K562 (cell line): Measurements from ENCODE around the gene NUP62. TPM values are rescaled to one million over a fixed set of nuclear protein-coding genes. Genes with fewer than 3 reads are reported as not detected.

ENCODE experiments used
- BCL6 ChIP-seq: fragments of 250-450 bp; sonication (Bioruptor Pico); IDR thresholded peaks from 2 replicates; pipeline ENCODE4 v1.4.0; 2020
- CREB1 ChIP-seq, 2 experiments: sonication (generic) in 1 of 2; formaldehyde crosslinking in 1 of 2; IDR thresholded peaks; 2 replicates each; pipeline versions ENCODE4 v1.6.1 to v1.8.0; 2012 to 2022; ENCODE audit warnings: inconsistent platforms in 1 of 2, mild to moderate bottlenecking in 1 of 2, missing genetic modification reagents in 1 of 2, moderate library complexity in 1 of 2
- GATA2 ChIP-seq: sonication (generic); formaldehyde crosslinking; IDR thresholded peaks from 2 replicates; pipeline ENCODE4 v1.4.0; 2020; ENCODE audit warnings: mild to moderate bottlenecking, missing genetic modification reagents
- MAZ ChIP-seq, 2 experiments: fragments of 450-650 bp in 1 of 2; sonication (generic) in 1 of 2; formaldehyde crosslinking; IDR thresholded peaks in 1 of 2; conservative IDR thresholded peaks in 1 of 2; 2 replicates each; pipeline versions ENCODE4 v1.4.0 to v1.5.0; 2020; ENCODE audit warnings: mild to moderate bottlenecking in 1 of 2, missing genetic modification reagents in 1 of 2
- MYC ChIP-seq, 2 experiments: fragments of 250-450 bp in 1 of 2; sonication (Bioruptor Pico) in 1 of 2; IDR thresholded peaks; 2 replicates each; pipeline versions ENCODE4 v1.5.1 to v1.6.1; 2012 to 2021; ENCODE audit warnings: low read depth in 2 of 2, borderline replicate concordance in 1 of 2, improper control_type of control experiment in 1 of 2, low read length in 1 of 2, mild to moderate bottlenecking in 1 of 2, moderate library complexity in 1 of 2
- NBN ChIP-seq: fragments of 450-650 bp; IDR thresholded peaks from 2 replicates; pipeline ENCODE4 v1.6.1; 2016; ENCODE audit warnings: low read depth, mild to moderate bottlenecking
- NCOA1 ChIP-seq: fragments of 450-650 bp; IDR thresholded peaks from 2 replicates; pipeline ENCODE4 v1.6.1; 2016; ENCODE audit warnings: low read depth
- NRF1 ChIP-seq, 2 experiments: fragments of 450-650 bp; IDR thresholded peaks in 1 of 2; conservative IDR thresholded peaks in 1 of 2; 2 replicates each; pipeline ENCODE4 v1.6.1; 2014; ENCODE audit warnings: mild to moderate bottlenecking in 2 of 2
- RBM22 ChIP-seq: fragments of 200-400 bp; formaldehyde crosslinking; IDR thresholded peaks from 2 replicates; pipeline ENCODE4 v1.6.1; 2018; ENCODE audit warnings: low read length, low read depth; ENCODE audit not compliant: poor library complexity, severe bottlenecking
- SAP30 ChIP-seq: fragments of 200-600 bp; sonication (generic); IDR thresholded peaks from 2 replicates; pipeline ENCODE4 v1.6.1; 2012; ENCODE audit warnings: borderline replicate concordance, low read depth, mild to moderate bottlenecking, moderate library complexity, low read length, control low read depth, inconsistent platforms; ENCODE audit not compliant: insufficient read depth, poor library complexity, severe bottlenecking
- ZNF146 ChIP-seq: IDR thresholded peaks from one replicate; pipeline ENCODE4 v1.6.1; 2018; ENCODE audit warnings: missing compliant biosample characterization; ENCODE audit not compliant: unreplicated experiment
- ZNF695 ChIP-seq: fragments of 450-650 bp; formaldehyde crosslinking; IDR thresholded peaks from 2 replicates; pipeline ENCODE4 v1.4.0; 2020; ENCODE audit warnings: mild to moderate bottlenecking, moderate library complexity
- polyA plus RNA-seq, 8 experiments: library from polyadenylated mRNA; depleted of rRNA in 4 of 8; stranded (reverse) in 5 of 8; unstranded in 3 of 8; fragments of >200 nt; fragmentation: Nextera tagmentation in 2 of 8; fragmentation: Illumina TruSeq in 1 of 8; extraction: Ambion mirVana in 2 of 8; extraction: Trizol in 1 of 8; gene quantifications; 2 replicates each; pipeline versions ENCODE4 v1.2.1 to v1.2.3, GENCODE V29; 2011 to 2014; ENCODE audit warnings: inconsistent platforms in 1 of 8, missing spikeins in 1 of 8
- total RNA-seq, 7 experiments: library from RNA; depleted of rRNA in 6 of 7; stranded (reverse); fragments of >200 nt in 6 of 7; fragmentation: Illumina TruSeq in 2 of 7; extraction: Trizol in 2 of 7; gene quantifications; 2 replicates each; pipeline versions ENCODE4 v1.2.1 to v1.2.3, GENCODE V29; 2011 to 2021; ENCODE audit warnings: low replicate concordance in 1 of 7
- TF ChIP-seq, protein P1 (sequence below), 2 experiments: fragments of 150-350 bp in 1 of 2; IDR thresholded peaks; 2 replicates each; pipeline ENCODE4 v1.6.1; 2012 to 2016; ENCODE audit warnings: low read depth in 2 of 2, low read length in 2 of 2, mild to moderate bottlenecking in 1 of 2, moderate library complexity in 1 of 2
- TF ChIP-seq, protein P2 (sequence below), 2 experiments: fragments of 450-650 bp; conservative IDR thresholded peaks; 2 replicates each; pipeline ENCODE4 v1.6.1; 2017; ENCODE audit warnings: mild to moderate bottlenecking in 2 of 2, moderate library complexity in 2 of 2
- TF ChIP-seq, protein P3 (sequence below), 2 experiments: fragments of 250-450 bp in 1 of 2; fragments of 450-650 bp in 1 of 2; sonication (Bioruptor Pico) in 1 of 2; IDR thresholded peaks; 2 replicates each; pipeline versions ENCODE4 v1.6.1 to v1.8.0; 2016 to 2021; ENCODE audit warnings: mild to moderate bottlenecking in 2 of 2, moderate library complexity in 2 of 2, missing compliant biosample characterization in 1 of 2, missing genetic modification characterization in 1 of 2
- TF ChIP-seq, protein P4 (sequence below): fragments of 250-450 bp; sonication (Bioruptor Pico); IDR thresholded peaks from 2 replicates; pipeline ENCODE4 v1.4.0; 2020
- TF ChIP-seq, protein P5 (sequence below): sonication (generic); formaldehyde crosslinking; IDR thresholded peaks from 2 replicates; pipeline ENCODE4 v1.5.0; 2020; ENCODE audit warnings: missing genetic modification reagents

The NUP62 gene
- total and polyA plus RNA-seq, 9 of the 15 experiments (the other 6 are each of a cell fraction or from before 2014, with no cell fraction given): 16.9 to 109 (median 66.0) TPM

DNA sequence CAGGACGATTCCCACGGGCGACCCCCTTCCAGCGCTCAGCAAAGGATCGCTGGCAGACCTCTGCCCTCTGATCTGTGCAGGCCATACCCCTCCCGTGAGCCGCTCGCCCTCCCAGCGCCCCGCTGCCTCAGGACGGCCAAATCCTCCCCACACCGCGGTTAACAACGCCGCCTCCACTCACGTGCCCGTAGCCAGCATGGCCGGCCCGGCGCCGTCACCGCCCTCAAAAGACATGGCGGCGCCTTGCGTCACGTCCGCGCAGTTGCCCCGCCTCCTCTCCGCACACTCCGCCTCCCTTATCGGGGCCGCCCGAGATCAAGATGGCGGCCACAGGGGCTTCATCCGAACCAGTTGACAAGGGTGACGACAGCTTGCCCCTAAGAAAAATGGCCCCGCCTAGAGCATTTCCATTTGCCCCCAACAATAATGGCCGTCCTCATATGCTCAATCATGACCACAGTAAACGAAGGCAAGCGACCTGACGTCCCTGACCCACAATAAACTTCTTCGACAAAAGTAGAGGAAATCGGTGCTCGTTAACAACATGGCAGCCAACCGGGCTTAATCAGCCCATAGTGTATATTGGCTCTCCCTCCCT lies 52.8 kb downstream of the NUP62 start (continued):
- TF ChIP-seq, protein P1, sequence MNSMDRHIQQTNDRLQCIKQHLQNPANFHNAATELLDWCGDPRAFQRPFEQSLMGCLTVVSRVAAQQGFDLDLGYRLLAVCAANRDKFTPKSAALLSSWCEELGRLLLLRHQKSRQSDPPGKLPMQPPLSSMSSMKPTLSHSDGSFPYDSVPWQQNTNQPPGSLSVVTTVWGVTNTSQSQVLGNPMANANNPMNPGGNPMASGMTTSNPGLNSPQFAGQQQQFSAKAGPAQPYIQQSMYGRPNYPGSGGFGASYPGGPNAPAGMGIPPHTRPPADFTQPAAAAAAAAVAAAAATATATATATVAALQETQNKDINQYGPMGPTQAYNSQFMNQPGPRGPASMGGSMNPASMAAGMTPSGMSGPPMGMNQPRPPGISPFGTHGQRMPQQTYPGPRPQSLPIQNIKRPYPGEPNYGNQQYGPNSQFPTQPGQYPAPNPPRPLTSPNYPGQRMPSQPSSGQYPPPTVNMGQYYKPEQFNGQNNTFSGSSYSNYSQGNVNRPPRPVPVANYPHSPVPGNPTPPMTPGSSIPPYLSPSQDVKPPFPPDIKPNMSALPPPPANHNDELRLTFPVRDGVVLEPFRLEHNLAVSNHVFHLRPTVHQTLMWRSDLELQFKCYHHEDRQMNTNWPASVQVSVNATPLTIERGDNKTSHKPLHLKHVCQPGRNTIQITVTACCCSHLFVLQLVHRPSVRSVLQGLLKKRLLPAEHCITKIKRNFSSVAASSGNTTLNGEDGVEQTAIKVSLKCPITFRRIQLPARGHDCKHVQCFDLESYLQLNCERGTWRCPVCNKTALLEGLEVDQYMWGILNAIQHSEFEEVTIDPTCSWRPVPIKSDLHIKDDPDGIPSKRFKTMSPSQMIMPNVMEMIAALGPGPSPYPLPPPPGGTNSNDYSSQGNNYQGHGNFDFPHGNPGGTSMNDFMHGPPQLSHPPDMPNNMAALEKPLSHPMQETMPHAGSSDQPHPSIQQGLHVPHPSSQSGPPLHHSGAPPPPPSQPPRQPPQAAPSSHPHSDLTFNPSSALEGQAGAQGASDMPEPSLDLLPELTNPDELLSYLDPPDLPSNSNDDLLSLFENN (IDR thresholded peaks at IDR 0.05; ENCODE audit: low read depth in 2 of 2, low read length in 2 of 2): no peak
- no peak for TF ChIP-seq NCOA1
- peak; percentile 41 to 54 for TF ChIP-seq MAZ (CRISPR knock-in tag; conservative IDR thresholded peaks at IDR 0.05 in 1 of 2, IDR thresholded peaks at IDR 0.05 in 1 of 2)
- TF ChIP-seq SAP30: peak; percentile 91
- no peak for TF ChIP-seq RBM22
- TF ChIP-seq CREB1 (IDR thresholded peaks at IDR 0.05): peak; percentile 95
- TF ChIP-seq CREB1 (CRISPR knock-in tag; IDR thresholded peaks at IDR 0.05): peak; percentile 96
- TF ChIP-seq MYC (IDR thresholded peaks at IDR 0.05; ENCODE audit: low read depth, low read length): peak; percentile 59; the same call in 1 of the 2 replicates
- TF ChIP-seq MYC (CRISPR knock-in tag; IDR thresholded peaks at IDR 0.05; ENCODE audit: borderline replicate concordance, low read depth): peak; percentile 54; the same call in 1 of the 2 replicates
- TF ChIP-seq NBN: peak; percentile 67; the same call in 1 of the 2 replicates
- TF ChIP-seq, protein P2, sequence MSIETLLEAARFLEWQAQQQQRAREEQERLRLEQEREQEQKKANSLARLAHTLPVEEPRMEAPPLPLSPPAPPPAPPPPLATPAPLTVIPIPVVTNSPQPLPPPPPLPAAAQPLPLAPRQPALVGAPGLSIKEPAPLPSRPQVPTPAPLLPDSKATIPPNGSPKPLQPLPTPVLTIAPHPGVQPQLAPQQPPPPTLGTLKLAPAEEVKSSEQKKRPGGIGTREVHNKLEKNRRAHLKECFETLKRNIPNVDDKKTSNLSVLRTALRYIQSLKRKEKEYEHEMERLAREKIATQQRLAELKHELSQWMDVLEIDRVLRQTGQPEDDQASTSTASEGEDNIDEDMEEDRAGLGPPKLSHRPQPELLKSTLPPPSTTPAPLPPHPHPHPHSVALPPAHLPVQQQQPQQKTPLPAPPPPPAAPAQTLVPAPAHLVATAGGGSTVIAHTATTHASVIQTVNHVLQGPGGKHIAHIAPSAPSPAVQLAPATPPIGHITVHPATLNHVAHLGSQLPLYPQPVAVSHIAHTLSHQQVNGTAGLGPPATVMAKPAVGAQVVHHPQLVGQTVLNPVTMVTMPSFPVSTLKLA (conservative IDR thresholded peaks at IDR 0.05): peak; percentile 48 to 76
- TF ChIP-seq GATA2 (CRISPR knock-in tag): no peak
- no peak for TF ChIP-seq ZNF695
- TF ChIP-seq NRF1 (conservative IDR thresholded peaks at IDR 0.05 in 1 of 2, IDR thresholded peaks at IDR 0.05 in 1 of 2): peak; percentile 45 to 70; a peak in 3 of 4 replicates
- TF ChIP-seq, protein P3, sequence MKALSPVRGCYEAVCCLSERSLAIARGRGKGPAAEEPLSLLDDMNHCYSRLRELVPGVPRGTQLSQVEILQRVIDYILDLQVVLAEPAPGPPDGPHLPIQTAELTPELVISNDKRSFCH (CRISPR knock-in tag; IDR thresholded peaks at IDR 0.05): no peak
- TF ChIP-seq, protein P3 (tag; IDR thresholded peaks at IDR 0.05): no peak; the same call in none of the 2 replicates
- TF ChIP-seq BCL6: 0 out of 2 replicates have a peak, but pooled peaks have one; percentile 26
- no peak for TF ChIP-seq ZNF146 (CRISPR knock-in tag)
- TF ChIP-seq, protein P4, sequence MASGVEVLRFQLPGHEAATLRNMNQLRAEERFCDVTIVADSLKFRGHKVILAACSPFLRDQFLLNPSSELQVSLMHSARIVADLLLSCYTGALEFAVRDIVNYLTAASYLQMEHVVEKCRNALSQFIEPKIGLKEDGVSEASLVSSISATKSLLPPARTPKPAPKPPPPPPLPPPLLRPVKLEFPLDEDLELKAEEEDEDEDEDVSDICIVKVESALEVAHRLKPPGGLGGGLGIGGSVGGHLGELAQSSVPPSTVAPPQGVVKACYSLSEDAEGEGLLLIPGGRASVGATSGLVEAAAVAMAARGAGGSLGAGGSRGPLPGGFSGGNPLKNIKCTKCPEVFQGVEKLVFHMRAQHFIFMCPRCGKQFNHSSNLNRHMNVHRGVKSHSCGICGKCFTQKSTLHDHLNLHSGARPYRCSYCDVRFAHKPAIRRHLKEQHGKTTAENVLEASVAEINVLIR: peak; percentile 92
- TF ChIP-seq, protein P5, sequence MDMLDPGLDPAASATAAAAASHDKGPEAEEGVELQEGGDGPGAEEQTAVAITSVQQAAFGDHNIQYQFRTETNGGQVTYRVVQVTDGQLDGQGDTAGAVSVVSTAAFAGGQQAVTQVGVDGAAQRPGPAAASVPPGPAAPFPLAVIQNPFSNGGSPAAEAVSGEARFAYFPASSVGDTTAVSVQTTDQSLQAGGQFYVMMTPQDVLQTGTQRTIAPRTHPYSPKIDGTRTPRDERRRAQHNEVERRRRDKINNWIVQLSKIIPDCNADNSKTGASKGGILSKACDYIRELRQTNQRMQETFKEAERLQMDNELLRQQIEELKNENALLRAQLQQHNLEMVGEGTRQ (CRISPR knock-in tag): peak; percentile 78
